Activated CD4-positive, alpha-beta memory T cell treated with anti-CD3 and anti-CD28 coated beads for 36 hours (primary cell): Measurements from ENCODE around the gene FUT8. TPM values are rescaled to one million over a fixed set of nuclear protein-coding genes. Genes with fewer than 3 reads are reported as not detected.
A peak's percentile ranks its signal among the peaks of the same experiment; 100 is the strongest.
"Not testable (repeated sequence)": the region's sequence is repeated elsewhere in the genome, so short reads cannot be mapped to it uniquely, and the experiment has no call there.

ENCODE experiments used
- CTCF ChIA-PET: fragments of 350-600 bp; sonication (Branson Sonifier 250); formaldehyde crosslinking; loops from one replicate; lab custom pipeline; 2021; ENCODE audit warnings: antibody characterized with exemption, inconsistent platforms; lab: Charles Lee
- POLR2A ChIA-PET: fragments of 350-600 bp; sonication (Branson Sonifier 250); formaldehyde crosslinking; loops from one replicate; lab custom pipeline; 2021; ENCODE audit warnings: antibody characterized with exemption; lab: Charles Lee
- DNase-seq: peaks from one replicate; pipeline ENCODE4 v3.0.0-alpha.2; 2020
- H3K27ac Mint-ChIP-seq: one replicate; pipeline ENCODE4 v1.8.0; 2021; ENCODE audit warnings: mixed read lengths
- H3K27me3 Mint-ChIP-seq: one replicate; pipeline ENCODE4 v1.8.0; 2021; ENCODE audit warnings: mixed read lengths
- H3K36me3 Mint-ChIP-seq: one replicate; pipeline ENCODE4 v1.8.0; 2021; ENCODE audit warnings: mixed read lengths
- H3K4me1 Mint-ChIP-seq: one replicate; pipeline ENCODE4 v1.8.0; 2021; ENCODE audit warnings: low read depth, mixed read lengths
- H3K4me3 Mint-ChIP-seq: one replicate; pipeline ENCODE4 v1.8.0; 2021; ENCODE audit warnings: mild to moderate bottlenecking, mixed read lengths
- H3K9me3 Mint-ChIP-seq: one replicate; pipeline ENCODE4 v1.8.0; 2021; ENCODE audit warnings: mixed read lengths
- intact Hi-C: fragments of 100-400 bp; cut with micrococcal nuclease; formaldehyde crosslinking; loops from one replicate; pipeline ENCODE4 v1.15.1; 2023
- total RNA-seq, 2 experiments: library from RNA; stranded (reverse); gene quantifications; one replicate each; pipeline ENCODE4 v1.2.3, GENCODE V29; 2021

FUT8 gene
- total RNA-seq, 2 experiments from 2014 or later: 50.7 to 51.4 TPM

DNA sequence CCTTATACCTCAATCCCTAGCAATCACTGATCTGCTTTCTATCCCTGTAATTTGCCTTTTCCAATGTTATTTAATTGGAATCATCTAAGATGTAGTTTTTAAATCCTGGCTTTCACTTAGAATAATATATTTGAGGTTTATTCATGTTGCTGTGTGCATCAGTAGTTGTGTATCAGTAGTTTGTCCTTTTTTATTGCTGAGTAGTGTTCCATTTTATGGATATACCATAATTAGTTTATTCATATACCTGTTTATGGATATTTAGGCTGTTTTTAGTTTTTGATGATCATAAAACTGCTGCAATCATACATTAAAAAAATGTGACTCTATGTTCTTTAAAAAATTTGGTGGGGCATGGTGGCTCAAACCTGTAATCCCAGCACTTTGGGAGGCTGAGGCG, 43.7 kb downstream of the FUT8 start:
- H3K4me1 Mint-ChIP-seq: peaks cover 22% of the 10 kb centered on the region
- no peak for DNase-seq
- no peak overlapping the region for H3K4me3 Mint-ChIP-seq
- no peak overlapping the region for H3K27ac Mint-ChIP-seq
- H3K9me3 Mint-ChIP-seq: peaks cover 7% of the 10 kb centered on the region
- H3K36me3 Mint-ChIP-seq: peaks cover 59% of the 10 kb centered on the region
- CTCF ChIA-PET: interaction anchor here (0.7 kb wide), 1 partner anchor 307 kb away, joined by 3 read pairs; no protein-coding TSS in a partner anchor
- intact Hi-C loops: no loop called here
- POLR2A ChIA-PET: no interaction called here
- H3K27me3 Mint-ChIP-seq: no peaks in the 10 kb centered on the region

DNA sequence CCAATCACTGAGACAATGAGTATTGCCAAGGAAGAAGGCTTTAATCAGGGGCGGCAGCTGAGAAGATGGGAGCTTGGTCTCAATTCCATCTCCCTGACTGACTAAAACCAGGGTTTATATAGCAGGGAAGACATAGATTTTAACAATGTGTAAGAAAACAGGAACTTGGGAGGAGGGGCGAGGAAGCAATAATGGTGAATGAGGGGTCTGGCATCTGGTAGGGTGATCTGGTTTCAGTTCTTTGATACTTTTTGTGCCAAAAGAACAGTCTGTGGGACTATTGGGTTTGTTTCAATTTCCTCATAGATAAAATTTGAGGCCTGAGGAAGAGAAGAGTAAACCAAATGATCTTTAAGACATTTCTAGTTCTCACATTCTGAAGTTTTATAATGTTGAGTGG, 49.2 kb downstream of the FUT8 start:
- ChIA-PET CTCF (interaction anchor here (0.8 to 1.0 kb wide), 2 partner anchors 50 to 363 kb away, joined by 4 to 5 read pairs; partner anchors contain the start of gene FUT8), POLR2A (interaction anchor here (1.3 kb wide), 1 partner anchor 15 kb away, joined by 4 read pairs; no protein-coding TSS in a partner anchor)
- peaks cover 36% of the 10 kb centered on the region for H3K4me1 Mint-ChIP-seq
- DNase-seq: no peak
- intact Hi-C loops: loop anchor here (1.0 to 5.0 kb wide), 5 partner anchors 15 to 289 kb away; no protein-coding TSS in a partner anchor
- H3K27me3 Mint-ChIP-seq: no peaks in the 10 kb centered on the region
- no peak overlapping the region for H3K27ac Mint-ChIP-seq
- H3K36me3 Mint-ChIP-seq: peaks cover 32% of the 10 kb centered on the region
- H3K9me3 Mint-ChIP-seq: no peaks in the 10 kb centered on the region
- H3K4me3 Mint-ChIP-seq: no peak overlapping the region

DNA sequence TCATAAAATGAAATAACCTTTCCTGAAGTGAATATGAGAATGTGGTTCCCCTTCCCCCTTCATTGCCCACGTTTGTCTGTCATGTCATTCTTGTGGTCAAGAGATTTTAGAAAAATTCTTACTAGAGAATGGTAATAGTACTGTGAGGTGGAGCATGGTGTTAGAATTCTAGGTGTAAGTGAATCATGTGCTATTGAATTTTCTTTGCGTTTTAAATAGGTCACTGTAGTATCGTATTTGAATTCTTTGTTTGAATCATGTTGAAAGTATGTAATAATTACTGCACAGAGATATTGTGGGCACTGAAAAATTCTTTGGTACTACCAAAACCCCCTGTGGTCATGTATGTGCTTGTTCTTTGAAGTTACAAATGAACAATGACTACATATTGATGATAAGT, 49.9 kb downstream of the FUT8 start:
- DNase-seq: peak; percentile 45
- POLR2A ChIA-PET: no interaction called here
- Mint-ChIP-seq H3K27me3 (no peaks in the 10 kb centered on the region), H3K4me3 (no peak overlapping the region), H3K4me1 (peaks cover 36% of the 10 kb centered on the region), H3K9me3 (no peaks in the 10 kb centered on the region), H3K27ac (peak overlapping the region; percentile 21), H3K36me3 (peaks cover 26% of the 10 kb centered on the region)
- intact Hi-C loops: loop anchor here (1.0 to 5.0 kb wide), 5 partner anchors 14 to 290 kb away; no protein-coding TSS in a partner anchor
- CTCF ChIA-PET: no interaction called here

DNA sequence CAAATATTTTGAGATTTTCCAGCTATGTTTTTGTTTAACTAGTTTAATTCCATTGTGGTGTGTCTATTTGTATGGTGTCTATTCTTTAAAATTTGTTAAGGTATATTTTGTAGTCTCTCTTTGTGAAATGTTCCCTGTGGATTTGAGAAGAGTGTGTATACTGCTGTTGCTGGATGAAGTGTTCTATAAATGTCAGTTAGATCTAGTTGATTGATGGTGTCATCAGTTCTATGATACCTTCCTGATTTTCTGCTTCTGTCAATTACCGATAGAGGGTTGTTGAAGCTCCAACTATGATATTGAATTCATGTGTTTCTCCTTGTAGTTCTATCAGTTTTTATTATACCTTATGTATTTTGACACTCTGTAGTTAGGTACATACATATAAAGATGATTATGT, 53.1 kb downstream of the FUT8 start:
- Mint-ChIP-seq H3K36me3 (peaks cover 14% of the 10 kb centered on the region), H3K27me3 (no peaks in the 10 kb centered on the region), H3K9me3 (no peaks in the 10 kb centered on the region), H3K27ac (no peak overlapping the region), H3K4me1 (peaks cover 47% of the 10 kb centered on the region), H3K4me3 (no peak overlapping the region)
- intact Hi-C loops: no loop called here
- no peak for DNase-seq
- CTCF ChIA-PET: no interaction called here
- POLR2A ChIA-PET: no interaction called here

DNA sequence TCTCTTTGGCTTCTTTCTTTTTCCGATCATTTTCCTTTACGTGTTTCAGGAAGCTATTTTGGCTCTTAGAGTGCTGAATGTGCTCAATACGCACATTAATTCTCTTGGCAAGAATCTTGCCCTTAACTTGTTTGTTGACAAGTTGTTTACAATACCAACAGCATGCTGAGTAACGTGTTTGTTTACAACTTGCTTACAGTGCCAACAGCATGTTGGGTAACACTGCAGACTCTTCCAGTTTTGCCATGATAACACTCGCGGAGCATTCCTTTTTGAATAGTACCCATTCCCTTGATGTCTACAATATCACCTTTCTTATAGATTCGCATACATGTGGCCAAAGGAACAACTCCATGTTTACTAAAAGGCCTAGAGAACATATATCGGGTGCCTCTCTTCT, 55.4 kb downstream of the FUT8 start:
- DNase-seq, H3K9me3 Mint-ChIP-seq, intact Hi-C loops, CTCF ChIA-PET, H3K27ac Mint-ChIP-seq, POLR2A ChIA-PET, H3K4me3 Mint-ChIP-seq, H3K27me3 Mint-ChIP-seq: not testable (repeated sequence)
- Mint-ChIP-seq H3K4me1 (peaks cover 44% of the 10 kb centered on the region), H3K36me3 (peaks cover 12% of the 10 kb centered on the region)

DNA sequence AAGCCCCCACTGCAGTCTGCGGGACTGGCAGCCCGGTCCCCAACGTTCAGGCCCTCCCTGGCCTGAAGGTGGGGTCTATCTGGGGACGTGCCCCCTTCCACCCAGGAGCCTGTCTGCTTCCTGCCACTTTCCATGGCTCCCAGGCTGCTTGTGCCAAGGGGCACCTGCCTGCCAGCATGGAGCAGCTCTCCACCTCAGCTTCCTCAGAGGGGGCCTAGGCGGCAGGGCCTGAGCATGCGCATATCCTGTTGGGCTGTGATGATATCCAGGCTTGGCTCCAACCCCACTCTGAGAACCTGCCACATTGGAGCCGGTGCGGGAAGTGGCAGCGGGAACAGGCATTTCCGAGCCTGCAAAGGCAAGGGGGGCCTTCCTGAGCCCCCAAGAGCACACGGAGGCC, 57.4 kb downstream of the FUT8 start:
- no peak for DNase-seq
- Mint-ChIP-seq H3K36me3 (peaks cover 12% of the 10 kb centered on the region), H3K27ac (no peak overlapping the region), H3K27me3 (no peaks in the 10 kb centered on the region), H3K9me3 (no peaks in the 10 kb centered on the region), H3K4me3 (no peak overlapping the region), H3K4me1 (peaks cover 35% of the 10 kb centered on the region)
- ChIA-PET POLR2A (interaction anchor here (0.8 kb wide), 1 partner anchor 48 kb away, joined by 3 read pairs; no protein-coding TSS in a partner anchor), CTCF (no interaction called here)
- intact Hi-C loops: no loop called here

DNA sequence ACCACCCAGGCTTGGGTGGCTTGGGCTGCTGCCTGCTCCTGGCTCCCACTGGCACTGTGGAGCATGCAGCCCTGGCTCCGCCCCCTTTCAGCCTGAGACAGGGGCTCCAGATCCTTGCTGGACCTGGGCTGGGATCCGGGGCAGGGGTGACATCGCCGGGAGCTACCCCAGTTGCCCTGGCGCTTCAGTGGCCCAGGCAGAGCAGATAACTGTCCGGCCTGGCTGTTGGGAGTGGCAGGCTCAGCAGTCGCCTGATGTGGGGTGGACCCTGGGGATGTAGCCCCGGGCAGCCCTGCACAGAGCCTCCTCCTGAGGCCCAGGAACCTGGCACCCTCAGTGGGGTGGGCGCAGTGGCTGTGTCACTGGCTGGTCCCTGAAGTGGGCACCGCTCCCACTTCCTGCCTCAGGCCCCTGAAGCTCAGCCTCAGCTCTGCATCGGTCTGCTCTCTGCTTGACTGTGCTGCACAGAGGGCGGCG, 57.9 kb downstream of the FUT8 start:
- no peaks in the 10 kb centered on the region for H3K27me3 Mint-ChIP-seq
- peaks cover 37% of the 10 kb centered on the region for H3K4me1 Mint-ChIP-seq
- no peak overlapping the region for H3K27ac Mint-ChIP-seq
- ChIA-PET POLR2A (no interaction called here), CTCF (no interaction called here)
- H3K9me3 Mint-ChIP-seq: no peaks in the 10 kb centered on the region
- H3K4me3 Mint-ChIP-seq: no peak overlapping the region
- intact Hi-C loops: no loop called here
- peaks cover 12% of the 10 kb centered on the region for H3K36me3 Mint-ChIP-seq
- DNase-seq: no peak

DNA sequence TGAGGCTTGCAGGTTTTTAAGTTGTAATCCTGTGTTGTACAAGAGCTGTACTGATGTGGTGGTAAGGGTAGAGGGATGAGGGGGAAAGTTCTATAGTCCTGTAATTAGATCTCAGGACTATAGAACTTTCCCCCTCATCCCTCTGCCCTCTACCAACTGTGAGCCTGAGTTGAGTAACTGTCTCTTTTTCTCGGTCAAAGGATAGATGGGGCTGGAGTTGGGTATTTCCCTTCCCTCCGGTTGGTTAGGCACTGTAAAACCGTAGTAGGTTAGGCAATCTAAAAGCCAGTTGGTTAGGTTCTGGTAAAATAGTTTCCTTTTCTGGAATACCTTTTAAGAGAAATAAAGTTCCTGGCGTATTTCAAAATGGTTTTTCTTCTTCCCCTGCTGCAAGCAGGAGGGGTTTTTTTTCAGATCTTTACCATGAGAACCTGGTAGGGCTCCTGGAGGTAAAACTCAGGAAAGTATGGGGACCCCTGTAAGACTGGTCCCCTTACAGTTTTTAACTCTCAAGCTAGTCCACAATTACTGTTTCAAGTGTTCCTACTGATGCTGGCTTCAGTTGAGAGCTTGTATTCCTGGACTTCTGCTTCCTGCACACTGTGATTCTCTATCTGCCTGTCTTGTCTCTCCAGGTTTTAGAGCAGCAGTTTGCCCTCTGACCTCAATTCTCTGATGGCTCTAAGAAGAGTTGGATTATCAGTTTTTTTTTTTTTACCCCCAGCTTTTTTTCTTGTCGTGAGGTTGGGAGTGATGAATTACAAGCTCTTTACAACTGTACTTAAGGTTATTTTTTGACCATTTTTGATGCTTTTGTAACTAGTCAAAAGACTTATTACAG, 58.7 kb downstream of the FUT8 start:
- peaks cover 10% of the 10 kb centered on the region for H3K36me3 Mint-ChIP-seq
- intact Hi-C loops: no loop called here
- H3K4me3 Mint-ChIP-seq: no peak overlapping the region
- DNase-seq: no peak
- H3K4me1 Mint-ChIP-seq: peaks cover 46% of the 10 kb centered on the region
- H3K27me3 Mint-ChIP-seq: no peaks in the 10 kb centered on the region
- CTCF ChIA-PET: interaction anchor here (0.9 kb wide), 1 partner anchor 16 kb away, joined by 5 read pairs; no protein-coding TSS in a partner anchor
- no peak overlapping the region for H3K27ac Mint-ChIP-seq
- no peaks in the 10 kb centered on the region for H3K9me3 Mint-ChIP-seq
- POLR2A ChIA-PET: interaction anchor here (0.6 to 1.0 kb wide), 2 partner anchors 11 to 60 kb away, joined by 3 read pairs; no protein-coding TSS in a partner anchor

DNA sequence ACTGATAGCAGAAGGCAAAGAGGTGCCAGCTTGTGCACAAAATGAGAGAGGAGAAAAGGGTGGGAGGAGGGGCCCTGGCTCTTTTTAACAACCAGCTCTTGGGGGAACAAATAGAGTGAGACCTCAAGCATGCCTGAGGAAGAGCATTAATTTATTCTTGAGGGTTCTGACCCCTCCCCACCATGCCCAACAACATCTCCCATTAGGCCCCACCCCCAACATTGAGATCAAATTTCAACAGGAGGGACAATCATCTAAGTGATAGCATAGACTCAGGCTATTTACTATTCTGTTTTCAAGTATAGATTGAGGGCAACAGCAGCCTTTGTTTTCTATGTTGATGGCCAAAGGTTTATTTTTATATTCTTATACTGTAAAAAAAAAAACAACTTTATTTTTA, 59.7 kb downstream of the FUT8 start:
- Mint-ChIP-seq H3K36me3 (peaks cover 10% of the 10 kb centered on the region), H3K4me3 (no peak overlapping the region), H3K27ac (no peak overlapping the region)

DNA sequence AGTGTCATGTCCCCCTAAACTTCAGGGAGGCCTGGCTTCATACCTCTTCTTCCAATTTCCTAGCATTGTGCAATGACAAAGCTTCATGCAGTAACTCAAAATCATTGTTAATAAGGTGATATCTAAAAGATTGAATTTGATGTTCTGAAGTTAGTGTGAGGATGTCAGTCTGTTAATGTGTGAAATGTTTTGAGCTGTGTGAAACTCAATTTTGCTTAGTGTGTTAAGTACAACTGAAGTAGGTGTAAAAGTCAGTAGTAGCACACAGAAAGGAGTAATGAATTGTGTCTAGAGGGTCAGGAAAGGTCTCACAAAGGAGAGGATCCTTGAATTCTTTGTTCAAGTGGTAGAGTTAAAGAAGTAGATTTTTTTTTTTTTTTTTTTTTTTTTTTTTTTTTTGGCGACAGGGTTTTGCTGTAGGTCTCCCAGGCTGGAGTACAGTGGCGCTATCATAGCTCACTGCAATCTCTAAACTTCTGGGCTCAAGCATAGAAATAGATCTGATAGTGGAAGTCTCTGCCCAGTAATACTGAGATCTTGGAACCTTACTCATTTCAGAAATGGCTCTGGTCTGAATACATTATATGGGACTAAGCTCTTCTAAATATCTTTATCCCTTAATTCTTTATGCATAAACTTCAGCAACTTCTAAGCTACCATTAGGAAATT, 63.9 kb downstream of the FUT8 start:
- Mint-ChIP-seq H3K4me3 (no peak overlapping the region), H3K9me3 (no peaks in the 10 kb centered on the region), H3K27ac (peak overlapping the region; percentile 26), H3K4me1 (peaks cover 61% of the 10 kb centered on the region), H3K27me3 (no peaks in the 10 kb centered on the region), H3K36me3 (peaks cover 12% of the 10 kb centered on the region)
- DNase-seq: peak; percentile 27
- CTCF ChIA-PET: interaction anchor here (0.7 to 1.8 kb wide), 6 partner anchors 16 to 483 kb away, joined by 3 to 6 read pairs (median 4); no protein-coding TSS in a partner anchor
- POLR2A ChIA-PET: interaction anchor here (0.6 to 1.5 kb wide), 6 partner anchors 14 to 371 kb away, joined by 3 to 4 read pairs (median 4); no protein-coding TSS in a partner anchor
- intact Hi-C loops: loop anchor here (1.0 to 5.0 kb wide), 5 partner anchors 14 to 331 kb away; no protein-coding TSS in a partner anchor

More for the DNA sequence above, 59.7 kb downstream of the FUT8 start:
- intact Hi-C loops: no loop called here
- Mint-ChIP-seq H3K4me1 (peaks cover 54% of the 10 kb centered on the region), H3K27me3 (no peaks in the 10 kb centered on the region), H3K9me3 (no peaks in the 10 kb centered on the region)
- CTCF ChIA-PET: no interaction called here
- POLR2A ChIA-PET: no interaction called here
- no peak for DNase-seq

DNA sequence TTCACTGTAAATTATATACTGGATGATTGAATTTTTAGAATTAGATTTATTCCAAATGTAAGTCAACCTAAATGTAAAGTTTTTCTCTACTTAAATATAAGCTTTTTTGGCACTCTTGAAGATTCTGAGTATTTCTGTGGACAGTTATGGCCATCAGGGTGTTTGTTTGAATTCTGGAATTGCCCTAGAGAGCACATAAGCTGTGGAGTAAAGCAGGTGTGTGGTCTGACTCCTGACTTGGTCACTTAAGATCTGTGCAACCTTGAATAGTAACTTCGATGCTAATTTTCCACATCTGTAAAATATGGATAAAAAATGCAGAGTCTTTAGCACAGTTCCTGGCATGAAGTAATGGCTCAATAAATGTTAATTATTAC, 64.4 kb downstream of the FUT8 start:
- Mint-ChIP-seq H3K9me3 (no peaks in the 10 kb centered on the region), H3K27me3 (no peaks in the 10 kb centered on the region), H3K4me3 (no peak overlapping the region), H3K27ac (no peak overlapping the region), H3K36me3 (peaks cover 12% of the 10 kb centered on the region), H3K4me1 (peaks cover 61% of the 10 kb centered on the region)
- DNase-seq: no peak
- intact Hi-C loops: loop anchor here (1.0 to 5.0 kb wide), 5 partner anchors 15 to 330 kb away; no protein-coding TSS in a partner anchor
- ChIA-PET CTCF (interaction anchor here (0.6 to 1.8 kb wide), 8 partner anchors 17 to 1147 kb away, joined by 3 to 6 read pairs (median 4); no protein-coding TSS in a partner anchor), POLR2A (interaction anchor here (0.6 to 1.5 kb wide), 6 partner anchors 13 to 370 kb away, joined by 3 to 4 read pairs (median 4); no protein-coding TSS in a partner anchor)
